GM19023 (cell line): Measurements from ENCODE around the gene DCTN2.
"Not testable (repeated sequence)": the region's sequence is repeated elsewhere in the genome, so short reads cannot be mapped to it uniquely, and the experiment has no call there.

Source experiments
- ATAC-seq: cut with Tn5 transposase; IDR thresholded peaks from one replicate; pipeline ENCODE4 v1.9.1; 2021; ENCODE audit warnings: mild to moderate bottlenecking, moderate library complexity; ENCODE audit not compliant: unreplicated experiment

The DCTN2 gene

DNA sequence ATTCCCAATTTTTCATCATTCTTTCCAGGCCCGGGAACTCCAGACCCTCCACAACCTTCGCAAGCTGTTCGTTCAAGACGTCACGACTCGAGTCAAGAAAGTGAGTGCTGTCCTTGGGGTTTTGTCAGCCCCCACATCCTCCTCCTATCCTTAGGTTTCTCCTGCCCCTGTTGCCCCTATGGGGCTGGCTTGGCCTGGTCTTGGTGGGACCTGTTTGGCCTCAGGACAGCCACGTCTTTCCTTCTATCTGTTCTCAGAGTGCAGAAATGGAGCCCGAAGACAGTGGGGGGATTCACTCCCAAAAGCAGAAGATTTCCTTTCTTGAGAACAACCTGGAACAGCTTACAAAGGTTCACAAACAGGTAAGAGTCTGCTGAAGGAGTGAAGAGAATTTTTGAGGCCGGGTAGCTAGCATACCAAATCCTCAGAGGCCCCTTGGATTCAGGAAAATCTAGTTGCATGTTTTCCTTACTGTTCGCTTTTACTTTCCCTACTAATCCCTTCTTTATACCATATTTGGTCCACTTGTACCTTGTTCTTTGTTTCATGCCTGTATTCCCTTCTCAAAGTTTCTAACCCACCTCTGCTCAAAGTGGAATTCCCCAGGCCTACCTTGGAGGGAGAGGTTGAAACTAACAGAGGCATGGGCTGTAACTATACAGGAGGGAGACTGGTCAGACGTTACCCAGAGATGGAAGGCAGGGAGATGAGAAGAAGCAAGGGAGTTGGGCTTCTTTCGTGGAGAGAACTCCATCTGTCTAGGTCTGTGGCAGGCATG lies 31.2 kb upstream of the DCTN2 start:
- no peak for ATAC-seq

DNA sequence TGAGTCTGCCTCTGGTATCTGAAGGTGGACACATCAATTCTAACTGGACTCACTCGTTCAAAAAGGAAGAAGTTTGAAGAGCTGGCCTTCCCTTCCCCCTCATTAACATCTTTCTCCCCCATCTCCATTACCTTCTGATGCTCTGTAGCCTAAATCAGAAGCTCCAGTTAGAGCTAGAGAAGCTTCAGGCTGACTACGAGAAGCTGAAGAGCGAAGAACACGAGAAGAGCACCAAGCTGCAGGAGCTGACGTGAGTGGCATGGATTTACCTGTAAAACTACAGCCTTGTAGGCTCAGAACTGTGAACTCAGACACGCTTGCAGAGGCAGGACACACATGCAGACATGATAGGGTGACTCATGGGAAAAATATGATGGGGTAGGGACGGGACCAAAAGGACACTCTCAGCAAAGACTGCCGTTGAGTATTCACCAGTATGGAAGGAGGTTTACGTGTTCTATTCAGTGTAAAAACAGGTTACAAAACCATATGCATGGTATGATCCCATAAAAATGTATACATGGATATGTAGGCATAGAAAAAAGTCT lies 29.7 kb upstream of the DCTN2 start:
- ATAC-seq: no peak

DNA sequence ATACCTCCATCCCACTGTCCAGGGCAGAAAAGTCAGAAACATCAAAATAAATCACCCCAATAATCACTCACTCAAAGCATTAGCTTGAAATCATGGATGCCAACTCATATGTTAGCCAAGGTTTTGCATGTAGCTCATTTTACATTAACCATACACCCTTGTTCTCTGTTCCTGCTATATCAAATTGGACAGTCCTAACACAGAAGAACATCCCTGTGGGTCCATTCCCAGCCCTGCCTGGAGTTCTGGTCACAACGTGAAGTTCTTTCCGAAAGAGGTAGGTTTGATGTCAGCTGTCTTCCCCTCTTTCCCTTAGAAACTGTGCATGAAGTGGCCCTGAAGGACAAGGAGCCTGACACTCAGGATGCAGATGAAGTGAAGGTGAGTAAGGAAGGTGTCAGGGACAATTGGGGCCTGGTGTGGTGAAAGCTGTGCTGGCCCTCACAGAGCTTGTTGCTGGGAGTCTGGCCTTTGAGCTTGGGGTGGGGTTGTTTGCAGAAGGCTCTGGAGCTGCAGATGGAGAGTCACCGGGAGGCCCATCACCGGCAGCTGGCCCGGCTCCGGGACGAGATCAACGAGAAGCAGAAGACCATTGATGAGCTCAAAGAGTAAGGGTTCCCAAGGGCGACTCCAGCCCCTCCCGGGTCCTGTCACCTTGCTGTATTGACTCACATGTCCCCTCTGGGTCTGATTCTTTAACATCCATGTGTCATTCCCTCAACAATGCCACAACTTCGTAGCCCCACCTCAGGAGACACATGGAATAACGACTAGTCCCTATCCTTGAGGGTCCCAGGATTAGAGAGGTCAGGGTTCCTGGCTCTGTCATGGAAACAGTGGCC lies 29.0 kb upstream of the DCTN2 start:
- ATAC-seq: no peak

DNA sequence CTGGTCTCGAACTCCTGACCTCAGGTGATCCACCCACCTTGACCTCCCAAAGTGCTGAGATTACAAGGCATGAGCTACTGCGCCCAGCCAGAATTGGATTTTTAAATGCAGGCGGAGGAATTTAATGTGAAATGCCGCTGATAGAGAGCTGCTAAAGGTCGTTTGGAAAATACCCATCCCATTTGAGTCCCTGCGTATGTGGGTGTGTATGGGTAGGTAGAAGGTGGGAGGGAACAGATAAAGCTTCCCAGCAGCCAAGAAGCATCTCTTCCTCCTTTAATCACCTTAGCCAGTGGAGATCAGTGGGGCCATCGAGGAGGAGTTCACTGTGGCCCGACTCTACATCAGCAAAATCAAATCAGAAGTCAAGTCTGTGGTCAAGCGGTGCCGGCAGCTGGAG lies 27.8 kb upstream of the DCTN2 start:
- ATAC-seq: no peak

DNA sequence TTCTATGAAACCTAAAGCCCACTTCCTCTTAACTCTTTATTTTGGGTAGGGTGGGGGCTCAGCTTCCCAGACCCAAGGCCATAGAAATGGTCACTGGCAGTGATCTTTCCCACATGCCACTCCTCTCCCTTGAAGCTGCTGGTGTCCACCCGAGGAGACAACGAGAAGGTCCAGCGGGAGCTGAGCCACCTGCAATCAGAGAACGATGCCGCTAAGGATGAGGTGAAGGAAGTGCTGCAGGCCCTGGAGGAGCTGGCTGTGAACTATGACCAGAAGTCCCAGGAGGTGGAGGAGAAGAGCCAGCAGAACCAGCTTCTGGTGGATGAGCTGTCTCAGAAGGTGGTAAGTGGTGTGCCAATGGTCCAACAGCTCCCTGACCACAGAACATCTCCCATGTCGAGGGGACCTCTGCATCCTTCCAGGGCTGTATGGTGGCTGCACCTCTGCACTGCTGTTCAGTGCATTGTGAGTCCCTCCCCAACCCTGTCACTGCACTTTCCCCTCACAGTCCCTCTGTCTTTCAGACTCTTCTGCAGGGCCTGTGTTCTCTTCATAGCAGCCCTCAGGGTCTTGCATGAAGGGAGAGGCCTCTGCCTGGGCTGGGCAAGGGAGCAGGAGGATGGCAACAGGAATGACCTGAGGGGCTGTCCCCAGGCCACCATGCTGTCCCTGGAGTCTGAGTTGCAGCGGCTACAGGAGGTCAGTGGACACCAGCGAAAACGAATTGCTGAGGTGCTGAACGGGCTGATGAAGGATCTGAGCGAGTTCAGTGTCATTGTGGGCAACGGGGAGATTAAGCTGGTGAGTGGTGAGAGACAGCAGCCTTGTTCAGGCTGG lies 25.2 kb upstream of the DCTN2 start:
- ATAC-seq: no peak

DNA sequence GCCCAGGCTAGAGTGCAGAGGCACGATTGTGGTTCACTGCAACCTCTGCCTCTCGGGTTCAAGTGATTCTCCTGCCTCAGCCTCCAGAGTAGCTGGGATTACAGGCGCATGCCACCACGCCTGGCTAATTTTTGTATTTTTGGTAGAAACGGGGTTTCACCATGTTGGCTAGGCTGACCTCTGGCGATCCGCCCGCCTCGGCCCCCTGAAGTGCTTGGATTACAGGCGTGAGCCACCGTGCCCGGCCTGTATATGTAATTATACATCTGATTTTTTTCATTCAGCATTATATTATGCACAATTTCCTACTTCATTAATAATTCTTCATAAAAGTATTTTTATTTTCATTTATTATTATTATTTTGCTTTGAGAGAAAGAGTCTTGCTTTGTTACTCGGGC lies 23.4 kb upstream of the DCTN2 start:
- ATAC-seq: not testable (repeated sequence)

DNA sequence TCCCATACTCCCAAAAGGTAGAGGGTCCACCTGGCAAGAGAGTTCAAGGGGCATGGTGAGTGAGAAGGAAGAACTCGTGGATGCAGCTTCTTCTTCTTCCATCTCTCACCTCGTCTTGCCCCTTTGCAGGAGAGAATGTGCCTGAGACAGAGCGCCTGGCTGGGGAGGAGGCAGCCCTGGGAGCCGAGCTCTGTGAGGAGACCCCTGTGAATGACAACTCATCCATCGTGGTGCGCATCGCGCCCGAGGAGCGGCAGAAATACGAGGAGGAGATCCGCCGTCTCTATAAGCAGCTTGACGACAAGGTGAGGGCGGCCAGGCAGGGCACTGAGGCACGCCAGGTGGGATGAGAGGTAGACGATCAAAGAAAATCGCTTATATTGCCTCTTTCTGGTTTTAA lies 22.9 kb upstream of the DCTN2 start:
- ATAC-seq: no peak

DNA sequence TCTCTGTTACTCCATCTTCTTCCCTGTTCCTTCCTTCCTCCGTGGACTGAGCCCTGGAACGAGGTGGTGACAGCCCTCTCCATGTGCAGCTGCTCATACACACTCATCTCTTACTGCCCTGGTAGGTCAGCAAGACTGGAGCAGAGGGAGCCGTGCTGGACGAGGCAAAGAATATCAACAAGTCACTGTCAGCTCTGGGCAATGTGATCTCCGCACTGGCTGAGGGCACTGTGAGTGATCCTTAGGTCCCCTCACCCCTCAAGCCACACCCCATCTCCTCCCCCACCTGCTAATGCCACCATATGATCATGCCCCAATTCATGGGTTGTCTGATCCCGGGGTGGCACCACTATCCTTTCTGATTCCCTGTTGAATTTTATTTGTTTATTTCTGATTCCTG lies 21.8 kb upstream of the DCTN2 start:
- no peak for ATAC-seq

DNA sequence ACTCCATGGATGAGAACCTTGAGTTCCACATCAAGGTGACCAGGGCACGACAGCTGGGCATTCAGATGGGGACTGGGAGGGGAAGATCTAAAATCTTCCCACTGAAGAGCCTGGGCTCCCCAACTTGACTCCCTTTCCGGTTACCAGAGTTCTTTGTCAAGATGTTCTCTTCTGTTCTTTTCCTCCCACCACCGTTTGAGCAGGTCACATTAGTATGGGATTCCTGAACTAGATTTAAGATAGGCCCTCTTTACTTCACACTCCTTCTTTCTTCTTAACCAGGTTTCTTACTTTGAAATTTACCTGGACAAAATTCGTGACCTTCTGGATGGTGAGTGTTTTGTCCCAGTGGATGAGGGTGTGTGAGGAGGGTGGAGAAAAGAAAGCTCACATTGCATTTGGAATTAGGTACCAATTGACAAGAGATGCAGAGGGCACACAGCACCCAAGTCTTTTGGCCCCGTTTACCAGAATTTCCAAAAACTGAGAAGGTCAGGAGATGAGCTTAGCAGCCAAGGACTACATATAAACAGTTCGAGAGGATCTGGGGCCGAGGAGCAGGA lies 17.3 kb upstream of the DCTN2 start:
- no peak for ATAC-seq

DNA sequence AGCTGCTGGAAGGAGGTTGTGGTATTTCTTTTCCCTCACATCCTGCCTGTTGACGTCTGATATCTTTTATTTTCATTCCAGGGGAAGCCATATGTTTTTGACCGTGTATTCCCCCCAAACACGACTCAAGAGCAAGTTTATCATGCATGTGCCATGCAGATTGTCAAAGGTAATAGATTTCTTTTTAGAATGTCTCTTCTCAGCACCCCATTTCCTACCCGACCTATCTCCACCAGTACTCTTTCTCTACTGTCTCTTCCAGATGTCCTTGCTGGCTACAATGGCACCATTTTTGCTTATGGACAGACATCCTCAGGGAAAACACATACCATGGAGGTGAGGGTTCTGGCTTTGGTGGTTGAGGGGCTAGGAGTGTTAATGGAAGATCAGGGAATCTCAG lies 16.4 kb upstream of the DCTN2 start:
- ATAC-seq: no peak

DNA sequence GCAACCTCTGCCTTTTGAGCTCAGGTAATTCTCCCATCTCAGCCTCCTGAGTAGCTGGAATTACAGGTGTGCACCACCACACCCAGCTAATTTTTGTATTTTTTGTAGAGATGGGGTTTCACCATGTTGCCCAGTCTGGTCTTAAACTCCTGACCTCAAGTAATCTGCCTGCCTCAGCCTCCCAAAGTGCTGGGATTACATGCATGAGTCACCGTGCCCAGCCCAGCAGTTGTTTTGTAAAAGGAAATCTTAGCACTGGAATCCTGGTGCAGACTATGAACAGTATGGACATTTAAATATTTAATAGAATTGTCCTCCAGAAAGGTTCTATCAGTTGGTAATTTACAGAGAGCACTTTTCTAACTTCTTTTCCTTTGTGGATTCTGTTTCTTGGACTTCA lies 14.1 kb upstream of the DCTN2 start:
- ATAC-seq: not testable (repeated sequence)

DNA sequence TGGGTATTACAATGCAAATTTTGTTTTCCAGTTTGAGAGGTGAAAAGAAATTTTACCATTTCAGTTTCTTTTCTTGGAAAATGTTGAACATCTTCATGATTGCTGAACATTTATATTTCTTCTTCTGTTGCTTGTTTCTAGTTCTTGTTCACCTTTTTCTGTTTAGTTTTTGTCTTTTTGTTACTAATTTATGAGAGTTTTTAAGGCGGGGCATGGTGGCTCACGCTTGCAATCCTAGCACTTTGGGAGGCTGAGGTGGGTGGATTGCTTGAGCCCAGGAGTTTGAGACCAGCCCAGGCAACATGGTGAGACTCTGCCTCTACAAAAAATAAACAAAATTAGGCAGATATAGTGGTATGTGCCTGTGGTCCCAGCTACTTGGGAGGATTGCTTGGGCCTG lies 13.5 kb upstream of the DCTN2 start:
- ATAC-seq: no peak

DNA sequence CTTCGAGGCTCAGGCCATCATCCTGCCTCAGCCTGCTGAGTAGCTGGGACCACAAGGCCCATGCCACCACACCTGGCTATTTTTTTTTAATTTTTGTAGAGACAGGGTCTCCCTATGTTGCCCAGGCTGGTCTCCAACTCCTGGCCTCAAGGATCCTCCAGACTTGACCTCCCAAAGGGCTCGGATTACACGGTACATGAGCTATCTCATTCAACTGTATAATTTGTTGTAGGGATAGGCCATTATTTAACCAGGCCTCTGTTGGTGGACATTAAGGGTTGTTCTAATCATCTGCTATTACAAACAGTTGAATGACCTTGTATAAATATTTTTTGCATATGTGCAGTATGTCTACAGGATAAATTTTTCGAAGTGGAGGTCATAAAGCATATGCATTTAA lies 11.9 kb upstream of the DCTN2 start:
- no peak for ATAC-seq

DNA sequence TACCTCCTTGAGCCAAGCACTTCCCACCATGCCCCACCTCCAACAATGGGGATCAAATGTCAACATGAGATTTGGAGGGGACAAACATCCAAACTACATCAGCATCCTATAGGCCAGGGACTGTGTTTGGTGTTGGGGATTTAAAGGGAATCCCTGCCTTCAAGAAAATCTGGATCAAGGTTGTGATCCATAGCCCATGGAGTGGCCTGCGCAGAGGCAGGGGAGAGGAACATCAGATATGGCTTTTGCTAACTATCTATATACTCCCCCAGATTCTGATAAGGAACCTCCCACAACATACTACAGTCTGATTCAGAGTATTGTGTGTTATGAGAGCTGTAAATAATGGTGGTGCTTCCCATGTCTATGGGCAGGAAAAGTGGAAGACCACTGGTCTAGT lies 7.9 kb upstream of the DCTN2 start:
- ATAC-seq: no peak

DNA sequence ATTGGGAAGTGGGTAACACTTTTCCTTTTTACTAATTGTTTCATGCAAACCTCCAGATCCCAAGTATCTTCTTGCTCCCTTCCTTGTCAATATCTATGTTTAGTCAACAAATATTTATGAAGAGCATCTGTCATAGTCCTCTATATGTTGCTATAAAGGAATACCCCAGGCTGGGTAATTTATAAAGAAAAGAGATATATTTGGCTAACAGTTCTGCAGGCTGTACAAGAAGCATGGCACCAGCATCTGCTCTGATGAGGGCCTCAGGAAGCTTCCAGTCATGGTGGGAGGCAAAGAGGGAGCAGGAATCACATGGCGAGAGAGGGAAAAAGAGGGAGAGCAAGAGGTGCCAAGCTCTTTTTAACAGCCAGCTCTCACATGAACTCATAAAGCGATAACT lies 7.5 kb upstream of the DCTN2 start:
- ATAC-seq: no peak

DNA sequence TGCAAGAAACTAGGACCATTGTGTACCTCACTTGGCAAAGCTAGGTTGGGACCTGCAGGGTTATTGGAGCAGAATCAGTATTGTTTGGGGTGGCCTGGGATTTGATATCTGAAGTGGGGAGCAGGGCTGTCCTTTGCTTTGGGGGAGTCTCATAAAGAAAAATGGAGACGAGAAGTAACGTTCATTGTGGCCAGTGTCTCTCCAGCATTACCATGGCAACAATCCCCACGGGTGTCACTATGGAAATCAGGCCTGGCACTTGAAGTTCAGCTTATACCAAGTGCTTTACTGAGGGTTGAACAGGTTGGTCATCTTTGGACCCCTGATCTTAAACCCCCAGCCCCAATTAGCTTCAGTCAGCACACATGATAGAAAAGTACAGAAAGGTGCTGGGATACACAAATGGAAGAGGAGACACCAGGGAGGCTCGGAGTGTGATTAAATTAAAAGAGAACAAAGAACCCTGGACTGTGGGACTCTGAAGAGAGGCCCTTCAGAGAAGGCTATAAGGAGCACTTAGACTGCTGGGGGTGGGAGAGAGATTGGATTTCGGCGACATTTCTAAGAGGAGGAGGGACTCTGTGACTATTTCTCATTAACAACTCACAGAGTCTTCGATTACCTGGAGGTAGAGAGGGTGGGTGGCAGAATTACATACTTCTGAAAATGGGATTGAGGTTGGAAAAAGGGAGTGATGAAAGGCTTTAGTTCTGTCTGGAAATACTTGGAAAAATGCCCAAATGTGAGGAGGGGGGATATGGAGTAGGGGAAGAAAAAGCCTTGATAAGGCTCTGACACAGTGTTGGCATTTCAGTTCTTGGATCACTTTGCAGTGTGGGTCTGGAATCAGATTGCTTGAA lies 6.6 kb upstream of the DCTN2 start:
- ATAC-seq: no peak

DNA sequence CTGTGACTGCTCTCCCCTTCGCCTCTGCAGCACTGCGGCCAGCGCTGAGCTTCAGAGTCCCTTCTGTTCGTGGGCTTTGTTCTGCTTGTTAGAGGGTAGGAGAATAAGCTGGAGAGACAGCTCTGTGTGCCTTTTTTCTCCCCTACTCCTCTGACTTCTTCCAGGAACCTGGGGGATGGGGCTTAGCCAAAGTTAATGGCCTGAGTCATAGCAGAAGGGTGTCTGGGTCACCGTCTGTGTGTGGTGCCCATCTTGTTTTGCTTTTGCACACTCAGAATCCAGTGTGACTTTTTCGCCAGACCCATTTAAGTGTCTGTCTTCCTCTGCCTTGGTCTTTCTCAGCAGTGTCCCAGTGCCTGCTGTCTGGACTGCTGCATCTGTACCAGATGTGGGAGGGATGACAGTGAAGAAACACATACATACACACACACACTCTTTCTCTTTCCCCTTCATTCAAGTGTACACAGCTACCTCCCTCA lies 5.9 kb upstream of the DCTN2 start:
- ATAC-seq: no peak

DNA sequence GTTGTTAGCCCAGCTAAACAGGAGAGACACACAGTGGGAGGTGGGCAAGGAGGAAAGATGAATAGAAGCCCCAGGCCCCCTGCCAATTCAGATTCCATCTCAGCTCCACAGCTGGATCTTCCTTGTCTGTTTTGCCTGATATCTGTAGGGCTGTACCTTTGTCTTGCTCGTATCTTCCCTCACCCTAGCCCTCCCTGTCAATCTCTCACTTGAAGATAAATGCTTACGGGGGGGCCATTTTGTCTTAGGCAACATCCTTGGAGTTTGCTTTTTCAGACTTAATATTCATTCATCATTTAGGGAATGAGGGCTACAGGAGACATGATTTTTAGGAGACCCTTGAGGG lies 5.3 kb upstream of the DCTN2 start:
- no peak for ATAC-seq

DNA sequence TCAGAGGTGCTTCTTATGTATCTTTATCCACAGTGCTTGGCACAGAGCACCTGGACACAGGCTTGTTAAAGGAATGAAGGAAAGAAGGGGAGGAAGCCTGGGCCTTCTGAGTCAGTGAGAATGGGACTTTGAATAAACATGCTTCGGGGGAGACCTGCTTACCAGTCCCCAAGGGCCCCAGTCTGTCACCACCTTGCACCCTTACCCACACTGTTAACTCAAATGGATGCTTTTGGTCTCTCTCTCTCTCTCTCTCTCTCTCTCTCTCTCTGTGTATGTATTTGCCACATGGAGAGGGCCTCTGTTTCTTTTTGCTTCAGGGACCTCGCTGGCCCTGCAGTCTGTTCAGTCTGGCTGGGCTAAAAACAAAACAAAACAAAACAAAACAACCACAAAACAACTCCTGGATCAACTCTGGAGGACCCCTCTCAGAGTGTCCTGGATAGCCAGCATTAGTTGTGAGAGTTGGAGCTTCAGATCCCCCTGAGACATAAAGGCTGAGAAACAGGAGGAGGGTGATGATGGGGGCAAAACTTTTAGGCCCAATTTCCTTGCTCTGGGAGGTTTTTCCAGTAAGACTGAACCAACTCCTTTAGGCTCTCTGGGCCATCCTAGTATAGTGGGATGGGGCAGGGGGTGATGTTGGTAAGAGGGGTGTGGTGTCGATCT lies 4.8 kb upstream of the DCTN2 start:
- ATAC-seq: no peak
